ENCODE data around the gene STK17B. TPM values are rescaled to one million over a fixed set of nuclear protein-coding genes. Genes with fewer than 3 reads are reported as not detected.
A peak's percentile ranks its signal among the peaks of the same experiment; 100 is the strongest.

Gene STK17B
- total RNA-seq, 1 experiment from 2014 or later = 16.9 TPM

- DNase-seq (ENCODE audit: low read depth, low spot score) (no peak), ATAC-seq (peak; percentile 28)
- peaks cover 51% of the 10 kb centered on the region for H3K79me2 ChIP-seq (ENCODE audit: insufficient read depth, low read length)
- peak overlapping the region; percentile 78 to 91 for H3K4me3 ChIP-seq (replicated peaks in 1 of 2; ENCODE audit: low read depth in 1 of 2, low read length in 2 of 2)
- no peaks in the 10 kb centered on the region for H3K9me3 ChIP-seq (ENCODE audit: control insufficient read depth in 1 of 2, insufficient read depth in 1 of 2, low read depth in 1 of 2, low read length in 2 of 2)
- peak overlapping the region; percentile 70 for H3K27ac ChIP-seq (ENCODE audit: low read depth, low read length)
- ChIA-PET POLR2A (interaction anchor here (0.7 to 0.9 kb wide), 2 partner anchors 25 to 304 kb away, joined by 3 to 5 read pairs; no protein-coding TSS in a partner anchor), RAD21 (ENCODE audit: low non-redundant PET in 1 of 2, low total read pairs in 2 of 2, uncharacterized antibody in 2 of 2, unreplicated experiment in 2 of 2) (interaction anchor here in 1 of 2 experiments (1.4 kb wide), 1 partner anchor 106 kb away, joined by 3 read pairs; no protein-coding TSS in a partner anchor), CTCF (interaction anchor here (0.7 kb wide), 1 partner anchor 73 kb away, joined by 5 read pairs; no protein-coding TSS in a partner anchor)
- BruUV-seq (replicated peaks) = no TSS peak
- no peaks in the 10 kb centered on the region for H3K9me2 ChIP-seq (ENCODE audit: insufficient read depth)
- peak overlapping the region; percentile 90 for H3K4me2 ChIP-seq (ENCODE audit: low read length)
- no peak overlapping the region for H2AFZ ChIP-seq (ENCODE audit: low read depth, low read length, poor library complexity, severe bottlenecking)
- intact Hi-C loops (cut with micrococcal nuclease) = loop anchor here (2.0 kb wide), 2 partner anchors 62 to 106 kb away; no protein-coding TSS in a partner anchor
- TF ChIP-seq FOSL1 (IDR thresholded peaks at IDR 0.05; ENCODE audit: low read depth) (no peak), ATF3 (IDR thresholded peaks at IDR 0.05) (no peak), ZFX (IDR thresholded peaks at IDR 0.05) (peak; percentile 54), EGR1 (IDR thresholded peaks at IDR 0.05; ENCODE audit: low read depth) (no peak)
- 0 out of 2 replicates have a peak, but pooled peaks cover 5% of the 10 kb centered on the region for H3K27me3 ChIP-seq (ENCODE audit: insufficient read depth, low read length)
- H3K4me1 ChIP-seq (ENCODE audit: control insufficient read depth in 1 of 2, insufficient read depth in 2 of 2, low read length in 2 of 2) = peaks cover 4 to 26% of the 10 kb centered on the region in 2 experiments
- peak overlapping the region; percentile 89 for H3K9ac ChIP-seq (ENCODE audit: low read length)
- H3K36me3 ChIP-seq (ENCODE audit: control insufficient read depth in 1 of 2, insufficient read depth in 2 of 2, low read length in 2 of 2) = no peaks in the 10 kb centered on the region
- H4K20me1 ChIP-seq (ENCODE audit: insufficient read depth) = no peaks in the 10 kb centered on the region
Observed at GRCh38 chr2:196170606-196171247, 651 bp downstream of the STK17B start.

- Histone ChIP-seq H3K27ac (ENCODE audit: low read depth, low read length) (no peak overlapping the region), H2AFZ (ENCODE audit: low read depth, low read length, poor library complexity, severe bottlenecking) (no peak overlapping the region), H3K79me2 (ENCODE audit: insufficient read depth, low read length) (peaks cover 56% of the 10 kb centered on the region), H3K9ac (ENCODE audit: low read length) (peak overlapping the region; percentile 89), H3K4me3 (replicated peaks in 1 of 2; ENCODE audit: low read depth in 1 of 2, low read length in 2 of 2) (peak overlapping the region; percentile 78 to 91), H3K4me1 (ENCODE audit: control insufficient read depth in 1 of 2, insufficient read depth in 2 of 2, low read length in 2 of 2) (peaks cover 4 to 26% of the 10 kb centered on the region in 2 experiments), H3K9me2 (ENCODE audit: insufficient read depth) (no peaks in the 10 kb centered on the region), H3K4me2 (ENCODE audit: low read length) (peak overlapping the region; percentile 90), H3K9me3 (ENCODE audit: control insufficient read depth in 1 of 2, insufficient read depth in 1 of 2, low read depth in 1 of 2, low read length in 2 of 2) (no peaks in the 10 kb centered on the region), H4K20me1 (ENCODE audit: insufficient read depth) (no peaks in the 10 kb centered on the region), H3K36me3 (ENCODE audit: control insufficient read depth in 1 of 2, insufficient read depth in 2 of 2, low read length in 2 of 2) (no peaks in the 10 kb centered on the region), H3K27me3 (ENCODE audit: insufficient read depth, low read length) (0 out of 2 replicates have a peak, but pooled peaks cover 5% of the 10 kb centered on the region)
- no peak for TF ChIP-seq FOSL1 (IDR thresholded peaks at IDR 0.05; ENCODE audit: low read depth)
- no peak for TF ChIP-seq ZNF274 (IDR thresholded peaks at IDR 0.05; ENCODE audit: low read depth, low read length)
- TF ChIP-seq ZFX (IDR thresholded peaks at IDR 0.05) = no peak
- no peak for TF ChIP-seq TCF7L2 (IDR thresholded peaks at IDR 0.05; ENCODE audit: borderline replicate concordance, extremely low read depth, insufficient read depth, insufficient read length)
- no peak for TF ChIP-seq SP1 (IDR thresholded peaks at IDR 0.05; ENCODE audit: low read depth)
- TF ChIP-seq POLR2AphosphoS5 (IDR thresholded peaks at IDR 0.05; ENCODE audit: low read depth, low read length) = no peak
- TF ChIP-seq ATF3 (IDR thresholded peaks at IDR 0.05) = no peak
- TF ChIP-seq EGR1 (IDR thresholded peaks at IDR 0.05; ENCODE audit: low read depth) = no peak
- TF ChIP-seq CEBPB (IDR thresholded peaks at IDR 0.05; ENCODE audit: low read depth) = no peak
- no peak for TF ChIP-seq EZH2 (IDR thresholded peaks at IDR 0.05)
- ChIA-PET POLR2A (no interaction called here), RAD21 (ENCODE audit: low non-redundant PET in 1 of 2, low total read pairs in 2 of 2, uncharacterized antibody in 2 of 2, unreplicated experiment in 2 of 2) (interaction anchor here in 1 of 2 experiments (1.4 kb wide), 1 partner anchor 106 kb away, joined by 3 read pairs; no protein-coding TSS in a partner anchor), CTCF (no interaction called here)
- intact Hi-C loops (cut with micrococcal nuclease) = loop anchor here (2.0 kb wide), 2 partner anchors 63 to 107 kb away; no protein-coding TSS in a partner anchor
- DNase-seq (ENCODE audit: low read depth, low spot score) (no peak), ATAC-seq (no peak)
- BruUV-seq (replicated peaks) = TSS peak; percentile 45
Observed at GRCh38 chr2:196170213-196170605, 1.2 kb downstream of the STK17B start.

Data from HCT116 (cell line).